H9 (cell line): ENCODE data around the gene CFAP299. TPM values are rescaled to one million over a fixed set of nuclear protein-coding genes. Genes with fewer than 3 reads are reported as not detected.

ENCODE experiments used
- DNase-seq: peaks from one replicate; pipeline ENCODE4 v3.0.0-alpha.2; 2017
- H2AFZ ChIP-seq: one replicate; pipeline ENCODE4 v1.6.1; 2013; ENCODE audit warnings: mild to moderate bottlenecking, low read length, control low read depth, moderate library complexity
- H2AK5ac ChIP-seq: 2 replicates; pipeline ENCODE4 v1.6.1; 2013; ENCODE audit warnings: low read length, control low read depth, mixed read lengths; ENCODE audit not compliant: insufficient read length
- H2BK120ac ChIP-seq: one replicate; pipeline ENCODE4 v1.6.1; 2013; ENCODE audit warnings: low read depth, mild to moderate bottlenecking, low read length, control low read depth, inconsistent platforms; ENCODE audit not compliant: poor library complexity, severe bottlenecking
- H2BK12ac ChIP-seq: 2 replicates; pipeline ENCODE4 v1.6.1; 2013; ENCODE audit warnings: low read length, control low read depth, mixed read lengths, low read depth; ENCODE audit not compliant: insufficient read length
- H2BK15ac ChIP-seq: 2 replicates; pipeline ENCODE4 v1.6.1; 2013; ENCODE audit warnings: low read depth, low read length, control low read depth
- H2BK20ac ChIP-seq: one replicate; pipeline ENCODE4 v1.6.1; 2013; ENCODE audit warnings: low read depth, mild to moderate bottlenecking, low read length, control low read depth, inconsistent platforms; ENCODE audit not compliant: poor library complexity, severe bottlenecking
- H2BK5ac ChIP-seq: 2 replicates; pipeline ENCODE4 v1.6.1; 2013; ENCODE audit warnings: low read length, control low read depth, mixed read lengths; ENCODE audit not compliant: insufficient read length
- H3K14ac ChIP-seq: 2 replicates; pipeline ENCODE4 v1.6.1; 2013; ENCODE audit warnings: low read length, control low read depth; ENCODE audit not compliant: insufficient read depth
- H3K18ac ChIP-seq: 2 replicates; pipeline ENCODE4 v1.6.1; 2013; ENCODE audit warnings: low read depth, mild to moderate bottlenecking, mixed read lengths, low read length, control low read depth; ENCODE audit not compliant: insufficient read length
- H3K23ac ChIP-seq: 2 replicates; pipeline ENCODE4 v1.6.1; 2013; ENCODE audit warnings: low read length, control low read depth, mixed read lengths, low read depth; ENCODE audit not compliant: insufficient read length
- H3K23me2 ChIP-seq: 2 replicates; pipeline ENCODE4 v1.6.1; 2013; ENCODE audit warnings: low read depth, mild to moderate bottlenecking, mixed read lengths, low read length, control low read depth; ENCODE audit not compliant: insufficient read length, poor library complexity, severe bottlenecking
- H3K27ac ChIP-seq: 2 replicates; pipeline ENCODE4 v1.5.1; 2013; ENCODE audit warnings: low read length, control low read depth, mixed read lengths, low read depth; ENCODE audit not compliant: insufficient read length
- H3K27me3 ChIP-seq: 2 replicates; pipeline ENCODE4 v1.6.1; 2013; ENCODE audit warnings: low read length, control low read depth, inconsistent platforms; ENCODE audit not compliant: insufficient read depth
- H3K4ac ChIP-seq: 2 replicates; pipeline ENCODE4 v1.6.1; 2013; ENCODE audit warnings: low read depth, mild to moderate bottlenecking, control low read depth, inconsistent platforms, low read length, moderate library complexity
- H3K4me1 ChIP-seq: 2 replicates; pipeline ENCODE4 v1.6.1; 2013; ENCODE audit warnings: low read length, control low read depth, inconsistent platforms; ENCODE audit not compliant: insufficient read depth
- H3K4me2 ChIP-seq: 2 replicates; pipeline ENCODE4 v1.6.1; 2013; ENCODE audit warnings: low read length, control low read depth, mixed read lengths; ENCODE audit not compliant: insufficient read length, insufficient read depth
- H3K56ac ChIP-seq: 2 replicates; pipeline ENCODE4 v1.6.1; 2013; ENCODE audit warnings: low read depth, mild to moderate bottlenecking, mixed read lengths, low read length, control low read depth; ENCODE audit not compliant: insufficient read length
- H3K79me1 ChIP-seq: 2 replicates; pipeline ENCODE4 v1.6.1; 2013; ENCODE audit warnings: low read depth, mild to moderate bottlenecking, moderate library complexity, low read length, control low read depth, inconsistent platforms; ENCODE audit not compliant: insufficient read depth, poor library complexity, severe bottlenecking
- H3K79me2 ChIP-seq: 2 replicates; pipeline ENCODE4 v1.6.1; 2013; ENCODE audit warnings: low read length, control low read depth, inconsistent platforms; ENCODE audit not compliant: insufficient read depth
- H3K9ac ChIP-seq: 2 replicates; pipeline ENCODE4 v1.6.1; 2013; ENCODE audit warnings: low read length, control low read depth, mixed read lengths; ENCODE audit not compliant: insufficient read length; ENCODE audit errors: extremely low read depth
- H3K9me3 ChIP-seq: one replicate; pipeline ENCODE4 v1.6.1; 2013; ENCODE audit warnings: low read depth, low read length, inconsistent platforms; ENCODE audit not compliant: control insufficient read depth
- H3T11ph ChIP-seq: one replicate; pipeline ENCODE4 v1.6.1; 2013; ENCODE audit warnings: mild to moderate bottlenecking, low read length, control low read depth, inconsistent platforms
- H4K20me1 ChIP-seq: one replicate; pipeline ENCODE4 v1.6.1; 2013; ENCODE audit not compliant: control insufficient read depth, insufficient read length, insufficient read depth
- H4K5ac ChIP-seq: 2 replicates; pipeline ENCODE4 v1.6.1; 2013; ENCODE audit warnings: low read depth, mild to moderate bottlenecking, mixed read lengths, low read length, control low read depth; ENCODE audit not compliant: insufficient read length
- H4K8ac ChIP-seq: replicated peaks from 2 replicates; pipeline ENCODE4 v1.6.1; 2013; ENCODE audit warnings: low read length, control low read depth, mixed read lengths, low read depth; ENCODE audit not compliant: insufficient read length
- H4K91ac ChIP-seq: 2 replicates; pipeline ENCODE4 v1.6.1; 2013; ENCODE audit warnings: low read depth, mild to moderate bottlenecking, moderate library complexity, mixed read lengths, low read length, control low read depth; ENCODE audit not compliant: insufficient read length
- H3K27ac Mint-ChIP-seq, 3 experiments: 2 replicates in 2 of 3; 3 replicates in 1 of 3; pipeline ENCODE4 v1.8.0; 2020 to 2021; ENCODE audit warnings: mixed read lengths in 3 of 3, mild to moderate bottlenecking in 1 of 3, moderate library complexity in 1 of 3
- H3K27me3 Mint-ChIP-seq: 2 replicates; pipeline ENCODE4 v1.8.0; 2021; ENCODE audit warnings: low read depth, mild to moderate bottlenecking, moderate library complexity, mixed read lengths
- H3K36me3 Mint-ChIP-seq, 3 experiments: 2 replicates in 2 of 3; 3 replicates in 1 of 3; pipeline ENCODE4 v1.8.0; 2020 to 2021; ENCODE audit warnings: low read depth in 3 of 3, mixed read lengths in 3 of 3; ENCODE audit not compliant: insufficient read depth in 1 of 3
- H3K4me1 Mint-ChIP-seq, 2 experiments: 2 replicates each; pipeline ENCODE4 v1.8.0; 2020; ENCODE audit warnings: mixed read lengths in 2 of 2
- H3K4me3 Mint-ChIP-seq, 2 experiments: 2 replicates in 1 of 2; 3 replicates in 1 of 2; pipeline ENCODE4 v1.8.0; 2020 to 2021; ENCODE audit warnings: mild to moderate bottlenecking in 2 of 2, mixed read lengths in 2 of 2, moderate library complexity in 1 of 2
- H3K9me3 Mint-ChIP-seq, 2 experiments: 2 replicates in 1 of 2; 3 replicates in 1 of 2; pipeline ENCODE4 v1.8.0; 2020; ENCODE audit warnings: mild to moderate bottlenecking in 2 of 2, mixed read lengths in 2 of 2, moderate library complexity in 1 of 2
- CTCF ChIP-seq: fragments of 200-600 bp; sonication (generic); conservative IDR thresholded peaks from 3 replicates; pipeline ENCODE4 v1.8.0; 2021; ENCODE audit warnings: antibody characterized with exemption, mild to moderate bottlenecking
- WGBS: extraction: QIAGEN DNeasy Blood & Tissue Kit; methylation state at CpG from one replicate; pipeline ENCODE4 v1.1.7; 2013; ENCODE audit warnings: missing lambda C conversion rate, low lambda C conversion rate, mixed read lengths; ENCODE audit not compliant: insufficient read length; ENCODE audit errors: extremely low coverage; 5-methylcytosine and 5-hydroxymethylcytosine counted together
- total RNA-seq: library from RNA; stranded (reverse); gene quantifications from 2 replicates; pipeline ENCODE4 v1.2.1, GENCODE V29; 2021

CFAP299 gene
- total RNA-seq, 1 experiment from 2014 or later: not detected

GRCh38 chr4:80540785-80541469, 205.4 kb downstream of the CFAP299 start:
- Mint-ChIP-seq H3K36me3 (no peaks in the 10 kb centered on the region; a peak in 1 of 7 replicates), H3K4me1 (peaks cover 21 to 25% of the 10 kb centered on the region in 2 experiments), H3K4me3 (no peak overlapping the region), H3K9me3 (no peaks in the 10 kb centered on the region), H3K27ac (no peak overlapping the region), H3K27me3 (no peaks in the 10 kb centered on the region)
- TF ChIP-seq CTCF: no peak
- Histone ChIP-seq H3K27me3 (no peaks in the 10 kb centered on the region), H3K56ac (no peak overlapping the region), H3K23me2 (no peaks in the 10 kb centered on the region), H3K14ac (no peak overlapping the region), H3T11ph (no peak overlapping the region), H2BK120ac (no peak overlapping the region), H3K4ac (no peak overlapping the region), H4K8ac (no peak overlapping the region), H3K9me3 (no peaks in the 10 kb centered on the region), H2BK12ac (no peak overlapping the region), H2BK20ac (no peak overlapping the region), H3K4me2 (no peak overlapping the region), H3K27ac (no peak overlapping the region), H3K18ac (no peak overlapping the region), H3K4me1 (no peaks in the 10 kb centered on the region), H3K79me2 (no peaks in the 10 kb centered on the region), H4K20me1 (no peaks in the 10 kb centered on the region), H4K91ac (no peak overlapping the region), H3K9ac (no peak overlapping the region), H3K23ac (no peak overlapping the region), H2AK5ac (no peak overlapping the region), H2BK5ac (no peak overlapping the region), H2BK15ac (no peak overlapping the region), H2AFZ (no peak overlapping the region), H3K79me1 (no peaks in the 10 kb centered on the region), H4K5ac (no peak overlapping the region)
- no CpG with 5 or more reads among the region's 5 CpGs for WGBS
- DNase-seq: no peak
